ENCODE measurements around the gene SNAPC1.
A peak's percentile ranks its signal among the peaks of the same experiment; 100 is the strongest.

DNA sequence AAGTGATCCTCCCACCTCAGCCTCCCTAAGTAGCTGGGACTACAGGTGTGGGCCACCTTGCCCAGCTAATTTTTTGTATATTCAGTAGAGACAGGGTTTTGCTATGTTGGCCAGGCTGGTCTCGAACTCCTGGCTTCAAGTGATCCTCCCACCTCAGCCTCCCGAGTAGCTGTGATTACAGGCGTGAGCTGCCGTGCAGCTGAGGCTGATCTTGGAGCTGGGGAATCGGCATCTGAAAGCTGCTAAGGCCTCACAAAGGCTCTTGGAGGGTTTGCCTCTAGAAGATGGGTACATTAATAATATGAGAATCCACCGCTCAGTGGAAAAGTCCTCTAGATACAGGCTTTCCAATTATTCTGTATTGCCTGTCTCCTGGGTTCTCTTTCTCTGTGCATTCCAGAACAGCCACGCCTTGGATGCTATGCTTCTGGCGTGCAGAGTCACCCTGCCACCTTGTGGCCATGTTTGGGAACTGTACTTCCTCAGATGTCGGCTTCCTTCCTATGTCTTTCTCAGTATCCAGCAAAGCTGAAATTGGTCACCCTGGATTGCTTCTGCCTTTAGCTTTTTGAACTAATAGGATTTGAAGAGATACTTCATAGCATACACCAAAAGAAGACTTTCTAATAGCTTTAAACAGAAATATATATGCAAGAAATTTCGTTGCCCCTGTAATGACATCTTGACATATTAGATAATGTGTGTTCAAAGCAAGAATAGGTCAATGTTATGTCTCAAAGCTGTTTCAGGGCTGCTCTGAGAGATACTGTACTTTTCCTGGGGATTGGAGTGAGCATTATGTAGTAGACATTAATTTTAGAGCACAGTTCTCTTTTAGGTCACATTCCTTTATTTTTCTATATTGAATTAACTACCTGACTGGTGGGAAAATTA, 75.4 kb downstream of the SNAPC1 start:
- TF ChIP-seq, protein P1, sequence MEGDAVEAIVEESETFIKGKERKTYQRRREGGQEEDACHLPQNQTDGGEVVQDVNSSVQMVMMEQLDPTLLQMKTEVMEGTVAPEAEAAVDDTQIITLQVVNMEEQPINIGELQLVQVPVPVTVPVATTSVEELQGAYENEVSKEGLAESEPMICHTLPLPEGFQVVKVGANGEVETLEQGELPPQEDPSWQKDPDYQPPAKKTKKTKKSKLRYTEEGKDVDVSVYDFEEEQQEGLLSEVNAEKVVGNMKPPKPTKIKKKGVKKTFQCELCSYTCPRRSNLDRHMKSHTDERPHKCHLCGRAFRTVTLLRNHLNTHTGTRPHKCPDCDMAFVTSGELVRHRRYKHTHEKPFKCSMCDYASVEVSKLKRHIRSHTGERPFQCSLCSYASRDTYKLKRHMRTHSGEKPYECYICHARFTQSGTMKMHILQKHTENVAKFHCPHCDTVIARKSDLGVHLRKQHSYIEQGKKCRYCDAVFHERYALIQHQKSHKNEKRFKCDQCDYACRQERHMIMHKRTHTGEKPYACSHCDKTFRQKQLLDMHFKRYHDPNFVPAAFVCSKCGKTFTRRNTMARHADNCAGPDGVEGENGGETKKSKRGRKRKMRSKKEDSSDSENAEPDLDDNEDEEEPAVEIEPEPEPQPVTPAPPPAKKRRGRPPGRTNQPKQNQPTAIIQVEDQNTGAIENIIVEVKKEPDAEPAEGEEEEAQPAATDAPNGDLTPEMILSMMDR (IDR thresholded peaks at IDR 0.05) = peak; percentile 83 to 95 (median 95)
- no peak for TF ChIP-seq POLR2A (IDR thresholded peaks at IDR 0.05)

Measured in Peyer's patch (tissue), 4 donors.